ENCODE results near the gene ATXN2L.
"Not testable (repeated sequence)": the region's sequence is repeated elsewhere in the genome, so short reads cannot be mapped to it uniquely, and the experiment has no call there.

The ATXN2L gene

GRCh38 chr16:28874406-28874805, 51.6 kb downstream of the ATXN2L start:
- no peak for DNase-seq

- DNase-seq = no peak
These were observed 52.6 kb downstream of the ATXN2L start for GRCh38 chr16:28875134-28876018.

- DNase-seq = no peak
These were observed 53.3 kb downstream of the ATXN2L start for GRCh38 chr16:28876019-28876659.

- DNase-seq = no peak
These were observed 54.3 kb downstream of the ATXN2L start for GRCh38 chr16:28876973-28877654.

GRCh38 chr16:28877655-28878000, 54.8 kb downstream of the ATXN2L start:
- no peak for DNase-seq

DNA sequence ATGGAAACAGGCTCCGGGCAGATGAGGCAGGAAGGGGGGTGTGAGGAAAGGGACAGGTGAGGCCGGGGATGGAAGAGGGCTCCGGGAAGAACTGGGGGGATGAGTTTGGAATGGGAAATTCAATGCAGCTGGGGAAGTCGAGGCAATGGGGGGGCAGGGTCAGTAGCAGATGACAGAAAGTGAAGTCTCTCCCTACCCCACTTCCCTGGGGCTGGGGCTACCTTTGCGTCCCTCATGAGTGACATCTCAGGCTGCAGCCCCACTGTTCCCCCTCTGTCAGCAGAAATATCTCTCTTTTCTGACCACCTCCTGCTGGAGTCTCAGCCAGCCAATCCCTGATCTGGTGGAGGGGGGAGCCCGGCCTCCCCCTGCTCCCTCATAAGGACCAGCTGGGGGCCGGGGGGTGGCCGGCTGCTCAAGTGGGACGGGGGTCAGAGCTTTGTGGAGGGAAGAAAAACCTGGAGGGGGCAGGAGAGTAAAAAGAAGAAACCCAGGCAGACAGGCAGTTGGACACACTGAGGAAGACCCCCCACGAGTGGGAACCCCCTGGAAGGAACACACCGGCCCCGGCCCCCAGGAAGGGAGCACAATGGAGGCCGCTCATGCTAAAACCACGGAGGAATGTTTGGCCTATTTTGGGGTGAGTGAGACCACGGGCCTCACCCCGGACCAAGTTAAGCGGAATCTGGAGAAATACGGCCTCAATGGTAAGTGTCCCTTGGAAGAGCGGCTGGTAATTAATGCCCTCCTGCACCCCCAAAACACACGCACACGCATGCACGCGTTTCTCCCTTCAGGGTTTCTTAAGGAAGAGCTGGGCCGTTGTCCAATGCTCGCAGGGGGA, 55.5 kb downstream of the ATXN2L start, which contains the start of gene ATP2A1:
ATP2A1 (plus strand) TSS at position 406 of the 844 bp plus-strand sequence; CDS start at position 590, 184 bp downstream.
- no peak for DNase-seq

- DNase-seq = no peak
These were observed 56.6 kb downstream of the ATXN2L start for GRCh38 chr16:28879261-28879840.

DNA sequence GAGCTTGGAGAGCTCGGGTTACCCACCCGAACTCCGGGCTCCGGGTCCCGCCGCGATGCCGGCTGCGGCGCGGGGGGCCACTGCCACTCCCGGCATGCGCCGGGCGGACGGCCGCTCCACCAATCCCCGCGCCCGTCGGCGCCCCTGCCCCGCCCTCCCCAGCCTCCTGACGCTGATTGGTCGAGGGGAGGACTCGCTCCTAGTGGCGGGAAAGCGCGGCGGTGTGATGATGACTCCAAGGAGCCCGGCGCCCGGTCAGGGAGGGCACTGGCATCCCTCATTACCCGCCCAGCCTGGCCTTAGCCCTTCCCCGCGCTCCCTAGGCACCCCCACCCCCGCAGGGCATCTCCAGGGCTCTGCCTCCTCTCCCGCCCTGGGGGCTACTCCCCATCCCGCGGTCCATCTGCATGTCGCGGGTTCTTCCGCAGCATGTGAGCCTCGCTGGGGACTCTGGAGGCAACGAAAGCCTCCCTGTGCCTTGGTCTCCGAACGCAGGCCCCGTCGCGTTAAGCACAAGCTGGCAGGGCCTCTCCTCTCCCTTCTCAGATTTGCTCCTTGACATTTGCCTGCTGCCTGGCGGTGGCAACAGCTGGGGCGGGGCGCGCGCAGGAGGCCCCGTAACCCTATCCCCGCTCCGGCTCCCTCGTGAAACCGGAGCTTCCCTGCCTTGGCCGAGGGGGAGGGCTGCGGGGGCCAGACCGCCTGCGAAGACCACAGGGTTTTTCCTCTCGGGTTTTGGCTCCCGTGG, 57.2 kb downstream of the ATXN2L start:
- DNase-seq = peak; percentile 65 to 70

GRCh38 chr16:28880589-28880915, 57.8 kb downstream of the ATXN2L start:
- DNase-seq = no peak

- no peak for DNase-seq
These were observed 58.2 kb downstream of the ATXN2L start for GRCh38 chr16:28880955-28881354.

DNA sequence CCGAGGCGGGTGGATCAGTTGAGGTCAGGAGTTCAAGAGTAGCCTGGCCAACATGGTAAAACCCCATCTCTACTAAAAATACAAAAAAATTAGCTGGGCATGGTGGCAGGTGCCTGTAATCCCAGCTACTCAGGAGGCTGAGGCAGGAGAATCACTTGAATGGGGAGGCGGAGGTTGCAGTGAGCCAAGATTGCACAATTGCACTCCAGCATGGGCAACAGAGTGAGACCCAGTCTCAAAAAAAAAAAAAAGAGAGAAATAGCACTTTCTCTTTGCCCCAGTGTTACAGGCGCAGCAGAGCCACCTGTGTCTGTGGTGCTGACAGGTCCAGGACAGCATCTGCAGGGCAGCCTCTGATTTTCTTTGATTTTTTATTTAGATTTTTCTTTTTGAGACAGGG, 58.8 kb downstream of the ATXN2L start:
- DNase-seq = not testable (repeated sequence)

DNA sequence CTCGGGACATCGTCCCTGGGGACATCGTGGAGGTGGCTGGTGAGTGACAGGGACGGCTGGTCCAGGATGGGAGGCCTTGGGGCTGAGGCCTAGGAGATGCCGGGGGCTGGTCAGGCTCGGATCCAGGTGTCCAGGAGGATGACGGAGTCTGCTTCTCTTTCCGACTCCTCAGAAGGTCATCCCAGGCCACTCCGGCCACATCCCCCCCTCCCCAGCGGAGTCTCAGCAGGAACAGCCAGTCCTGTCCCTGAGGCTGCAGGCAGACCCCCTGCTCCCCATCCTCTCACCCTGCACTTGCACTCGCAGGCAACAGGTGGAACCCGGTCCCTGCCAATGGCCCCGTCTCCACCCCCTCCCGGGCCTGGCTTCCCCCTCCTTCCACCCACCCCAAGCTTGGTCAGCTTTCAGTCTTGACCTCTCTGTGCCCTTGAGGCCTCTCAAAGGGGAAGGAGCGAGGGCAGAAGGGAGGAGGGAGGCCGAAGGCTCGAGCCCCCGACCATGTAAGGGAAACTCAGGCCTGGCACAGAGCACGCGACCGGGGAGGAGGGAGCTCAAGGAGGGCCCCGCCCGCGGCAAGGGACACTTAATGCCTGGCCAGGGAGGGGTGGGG, 59.9 kb downstream of the ATXN2L start:
- no peak for DNase-seq

DNA sequence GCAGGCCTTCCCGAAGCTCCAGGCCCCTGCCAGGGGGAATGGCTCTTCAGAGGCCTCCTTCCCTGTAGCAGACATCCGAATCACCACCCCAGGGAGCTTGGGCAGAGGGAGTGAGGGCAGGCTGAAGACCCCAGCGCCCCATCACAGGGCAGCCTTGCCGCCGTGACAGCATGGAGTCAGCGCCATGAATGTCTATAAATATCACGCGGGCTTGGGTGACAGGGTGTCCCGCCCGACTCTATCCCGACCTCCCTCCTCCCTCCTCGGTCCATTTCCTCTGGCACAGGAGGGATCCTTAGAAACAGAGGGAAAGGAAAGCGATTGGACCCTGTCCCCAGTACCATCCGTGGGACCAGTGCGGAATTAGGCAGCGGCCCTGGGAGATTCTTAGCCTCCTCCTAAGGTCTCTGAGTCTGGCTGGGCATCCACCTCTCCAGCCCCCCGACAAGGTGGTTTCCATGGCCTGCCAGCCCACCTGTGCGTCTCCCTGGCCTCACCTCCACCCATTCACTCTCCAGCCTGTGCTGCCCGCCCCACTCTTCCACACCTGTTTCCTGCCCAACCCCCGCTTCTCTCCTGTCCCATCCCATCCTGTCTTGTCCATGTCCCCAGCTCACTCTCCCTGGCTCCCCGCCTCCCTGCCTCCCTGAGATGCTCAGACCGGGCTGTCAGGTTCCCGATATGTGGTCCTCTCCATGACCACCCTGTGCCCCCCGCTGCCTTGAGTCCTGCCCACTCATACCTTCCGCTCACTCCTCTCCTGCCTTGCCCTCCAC, 60.6 kb downstream of the ATXN2L start:
- DNase-seq = no peak

DNA sequence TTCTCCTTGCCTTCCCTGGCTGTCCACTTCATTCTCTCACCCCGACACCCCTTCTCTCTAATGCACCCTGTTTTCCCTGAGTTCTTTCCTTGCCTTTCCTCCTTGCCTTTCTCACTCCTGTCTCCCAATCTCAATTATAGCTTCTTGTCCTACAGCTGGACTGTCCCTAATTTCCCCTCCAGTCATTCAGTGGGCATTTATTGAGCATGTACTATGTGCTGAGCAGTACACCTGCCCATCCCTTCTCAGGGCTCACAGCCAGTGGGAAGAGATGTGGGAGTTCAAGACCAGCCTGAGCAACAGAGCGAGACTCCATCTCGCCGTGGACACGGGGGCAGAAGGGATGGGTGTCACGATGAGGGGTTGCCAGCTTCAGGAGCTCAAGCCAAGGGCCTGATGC, 61.2 kb downstream of the ATXN2L start:
- DNase-seq = no peak
